HuH-7.5 (cell line): Measurements from ENCODE around the gene PIAS1.
"Not testable (repeated sequence)": the region's sequence is repeated elsewhere in the genome, so short reads cannot be mapped to it uniquely, and the experiment has no call there.

Experiments
- DNase-seq: peaks from one replicate; pipeline ENCODE4 v3.0.0; 2011; ENCODE audit warnings: low spot score

Gene PIAS1

GRCh38 chr15:68034719-68035293 is 19.3 kb upstream of the PIAS1 start:
- DNase-seq, result no peak

GRCh38 chr15:68038246-68038645 is 15.9 kb upstream of the PIAS1 start:
- DNase-seq, result no peak

- DNase-seq, result no peak
These were observed 14.0 kb upstream of the PIAS1 start for GRCh38 chr15:68040144-68040543.

- peak; percentile 35 for DNase-seq
These were observed 11.8 kb upstream of the PIAS1 start for GRCh38 chr15:68042156-68042854.

GRCh38 chr15:68042855-68043222 is 11.3 kb upstream of the PIAS1 start:
- no peak for DNase-seq

GRCh38 chr15:68045289-68046265 is 8.5 kb upstream of the PIAS1 start:
- no peak for DNase-seq

GRCh38 chr15:68047826-68048225 is 6.3 kb upstream of the PIAS1 start:
- DNase-seq, result no peak

- DNase-seq, result no peak
These were observed 3.0 kb upstream of the PIAS1 start for GRCh38 chr15:68051109-68051508.

GRCh38 chr15:68051907-68052306 is 2.2 kb upstream of the PIAS1 start:
- no peak for DNase-seq

- DNase-seq, result no peak
These were observed 1.7 kb upstream of the PIAS1 start for GRCh38 chr15:68052431-68052830.

- no peak for DNase-seq
These were observed 1.1 kb upstream of the PIAS1 start for GRCh38 chr15:68053001-68053400.

- peak; percentile 75 for DNase-seq
These were observed 611 bp downstream of the PIAS1 start for GRCh38 chr15:68054628-68055223.

- DNase-seq, result peak; percentile 55
These were observed 1.1 kb downstream of the PIAS1 start for GRCh38 chr15:68055224-68055705.

GRCh38 chr15:68056097-68056865 is 2.2 kb downstream of the PIAS1 start:
- DNase-seq, result no peak

- no peak for DNase-seq
These were observed 2.9 kb downstream of the PIAS1 start for GRCh38 chr15:68057034-68057433.

GRCh38 chr15:68057758-68058157 is 3.6 kb downstream of the PIAS1 start:
- no peak for DNase-seq

- not testable (repeated sequence) for DNase-seq
These were observed 4.9 kb downstream of the PIAS1 start for GRCh38 chr15:68058970-68059369.

GRCh38 chr15:68059630-68060029 is 5.5 kb downstream of the PIAS1 start:
- DNase-seq, result no peak

GRCh38 chr15:68061171-68061570 is 7.1 kb downstream of the PIAS1 start:
- no peak for DNase-seq

GRCh38 chr15:68061602-68062001 is 7.5 kb downstream of the PIAS1 start:
- DNase-seq, result no peak

GRCh38 chr15:68062214-68062613 is 8.1 kb downstream of the PIAS1 start:
- no peak for DNase-seq
